Bronchial epithelial cell (primary cell): ENCODE results near the gene SERPINF2. TPM values are rescaled to one million over a fixed set of nuclear protein-coding genes. Genes with fewer than 3 reads are reported as not detected.

ENCODE experiments used
- DNase-seq: peaks from one replicate; pipeline ENCODE4 v3.0.0-alpha.2; 2010; ENCODE audit warnings: low read depth
- FAIRE-seq: peaks from 2 replicates; lab custom pipeline; 2011; peaks lifted over from hg19 to GRCh38; lab: Jason Lieb, UNC
- H3K27me3 ChIP-seq: 2 replicates; pipeline ENCODE4 v1.5.1; 2011; ENCODE audit warnings: low read length; ENCODE audit not compliant: control insufficient read depth, insufficient read depth
- H3K36me3 ChIP-seq: 2 replicates; pipeline ENCODE4 v1.5.1; 2011; ENCODE audit warnings: low read length; ENCODE audit not compliant: control insufficient read depth, insufficient read depth
- H3K4me3 ChIP-seq: 2 replicates; pipeline ENCODE4 v1.5.1; 2011; ENCODE audit warnings: mild to moderate bottlenecking, low read depth, low read length, control low read depth
- CTCF ChIP-seq: IDR thresholded peaks from 2 replicates; pipeline ENCODE4 v1.5.1; 2011; ENCODE audit warnings: mild to moderate bottlenecking, moderate library complexity, low read length, control low read depth, inconsistent platforms; ENCODE audit not compliant: insufficient read depth, severe bottlenecking
- total RNA-seq: library from RNA; depleted of rRNA; stranded (reverse); fragments of >200 nt; gene quantifications from 2 replicates; pipeline ENCODE4 v1.2.1, GENCODE V29; 2014

SERPINF2 gene
- total RNA-seq, 1 donor from 2014 or later: 0.79 TPM

- Histone ChIP-seq H3K4me3 (no peak overlapping the region), H3K36me3 (peaks cover 33% of the 10 kb centered on the region), H3K27me3 (no peaks in the 10 kb centered on the region)
- DNase-seq (no peak), FAIRE-seq (no peak)
- no peak for TF ChIP-seq CTCF
Observed at GRCh38 chr17:1774390-1775176, 31.9 kb downstream of the SERPINF2 start.

- Histone ChIP-seq H3K27me3 (no peaks in the 10 kb centered on the region), H3K4me3 (no peak overlapping the region), H3K36me3 (peaks cover 29% of the 10 kb centered on the region)
- no peak for TF ChIP-seq CTCF
- FAIRE-seq (no peak), DNase-seq (no peak)
Observed at GRCh38 chr17:1776328-1776727, 33.7 kb downstream of the SERPINF2 start.

- TF ChIP-seq CTCF: no peak
- H3K27me3 ChIP-seq: no peaks in the 10 kb centered on the region
- H3K36me3 ChIP-seq: peaks cover 24% of the 10 kb centered on the region
- FAIRE-seq: no peak
- no peak overlapping the region for H3K4me3 ChIP-seq
- DNase-seq: no peak
Observed at GRCh38 chr17:1776857-1777256, 34.2 kb downstream of the SERPINF2 start.

- peak; percentile 83 for DNase-seq
- peaks cover 22% of the 10 kb centered on the region for H3K36me3 ChIP-seq
- H3K27me3 ChIP-seq: no peaks in the 10 kb centered on the region
- TF ChIP-seq CTCF: no peak
- no peak for FAIRE-seq
- H3K4me3 ChIP-seq: no peak overlapping the region
Observed at GRCh38 chr17:1779571-1780131, 37.0 kb downstream of the SERPINF2 start.

- no peak for TF ChIP-seq CTCF
- Histone ChIP-seq H3K4me3 (no peak overlapping the region), H3K27me3 (no peaks in the 10 kb centered on the region), H3K36me3 (peaks cover 12% of the 10 kb centered on the region)
- FAIRE-seq: no peak
- DNase-seq: no peak
Observed at GRCh38 chr17:1782171-1782567, 39.5 kb downstream of the SERPINF2 start.

- FAIRE-seq (no peak), DNase-seq (peak; percentile 48)
- no peak overlapping the region for H3K4me3 ChIP-seq
- TF ChIP-seq CTCF: no peak
- H3K36me3 ChIP-seq: peaks cover 9% of the 10 kb centered on the region
- no peaks in the 10 kb centered on the region for H3K27me3 ChIP-seq
Observed at GRCh38 chr17:1783271-1783670, 40.6 kb downstream of the SERPINF2 start.
